GM21390 (cell line): ENCODE data around the gene ERCC6L.
A peak's percentile ranks its signal among the peaks of the same experiment; 100 is the strongest.

Source experiments
- ATAC-seq: cut with Tn5 transposase; IDR thresholded peaks from one replicate; pipeline ENCODE4 v1.9.1; 2021; ENCODE audit not compliant: unreplicated experiment

Gene ERCC6L

GRCh38 chrX:72238721-72239475 is at the start of gene ERCC6L:
ERCC6L (minus strand) TSS chrX:72239027; CDS start chrX:72238911, 116 bp downstream.
- peak; percentile 98 for ATAC-seq

- ATAC-seq = no peak
Observed at GRCh38 chrX:72282302-72282701, 43.5 kb upstream of the ERCC6L start.

GRCh38 chrX:72280321-72280845 is 41.6 kb upstream of the ERCC6L start:
- no peak for ATAC-seq

- ATAC-seq = no peak
Observed at GRCh38 chrX:72276478-72276953, 37.7 kb upstream of the ERCC6L start.

- ATAC-seq = no peak
Observed at GRCh38 chrX:72274526-72274925, 35.7 kb upstream of the ERCC6L start.

GRCh38 chrX:72273718-72274117 is 34.9 kb upstream of the ERCC6L start:
- no peak for ATAC-seq

- ATAC-seq = no peak
Observed at GRCh38 chrX:72272868-72273267, 34.0 kb upstream of the ERCC6L start.

- ATAC-seq = no peak
Observed at GRCh38 chrX:72271812-72272211, 33.0 kb upstream of the ERCC6L start.

GRCh38 chrX:72271091-72271788 is 32.4 kb upstream of the ERCC6L start:
- ATAC-seq = no peak

GRCh38 chrX:72270316-72270866 is 31.6 kb upstream of the ERCC6L start:
- ATAC-seq = no peak

- no peak for ATAC-seq
Observed at GRCh38 chrX:72269671-72270251, 30.9 kb upstream of the ERCC6L start.

GRCh38 chrX:72268597-72269365 is 30.0 kb upstream of the ERCC6L start:
- no peak for ATAC-seq

GRCh38 chrX:72265263-72265662 is 26.4 kb upstream of the ERCC6L start:
- no peak for ATAC-seq

GRCh38 chrX:72262077-72262476 is 23.2 kb upstream of the ERCC6L start:
- ATAC-seq = no peak

- ATAC-seq = no peak
Observed at GRCh38 chrX:72260448-72260847, 21.6 kb upstream of the ERCC6L start.

GRCh38 chrX:72258174-72258573 is 19.3 kb upstream of the ERCC6L start:
- ATAC-seq = no peak

GRCh38 chrX:72255864-72256263 is 17.0 kb upstream of the ERCC6L start:
- no peak for ATAC-seq

GRCh38 chrX:72255445-72255844 is 16.6 kb upstream of the ERCC6L start:
- no peak for ATAC-seq

- ATAC-seq = no peak
Observed at GRCh38 chrX:72254816-72255215, 16.0 kb upstream of the ERCC6L start.

- no peak for ATAC-seq
Observed at GRCh38 chrX:72253686-72254085, 14.9 kb upstream of the ERCC6L start.
